HG03159 (cell line): ENCODE results near the gene SH3BP2.

Source experiments
- ATAC-seq: cut with Tn5 transposase; IDR thresholded peaks from one replicate; pipeline ENCODE4 v1.9.1; 2021; ENCODE audit warnings: mild to moderate bottlenecking, moderate library complexity; ENCODE audit not compliant: unreplicated experiment

SH3BP2 gene

GRCh38 chr4:2869659-2870058, 76.8 kb downstream of the SH3BP2 start:
- ATAC-seq, result no peak

- no peak for ATAC-seq
These were observed 77.2 kb downstream of the SH3BP2 start for GRCh38 chr4:2870082-2870481.

GRCh38 chr4:2871466-2871865, 78.6 kb downstream of the SH3BP2 start:
- no peak for ATAC-seq

GRCh38 chr4:2871911-2872310, 79.0 kb downstream of the SH3BP2 start:
- ATAC-seq, result no peak

- ATAC-seq, result no peak
These were observed 80.4 kb downstream of the SH3BP2 start for GRCh38 chr4:2873329-2873728.

- ATAC-seq, result no peak
These were observed 82.0 kb downstream of the SH3BP2 start for GRCh38 chr4:2874861-2875260.

GRCh38 chr4:2875556-2875955, 82.7 kb downstream of the SH3BP2 start:
- ATAC-seq, result no peak

- no peak for ATAC-seq
These were observed 85.5 kb downstream of the SH3BP2 start for GRCh38 chr4:2878346-2878745.

- ATAC-seq, result no peak
These were observed 86.1 kb downstream of the SH3BP2 start for GRCh38 chr4:2879026-2879425.

GRCh38 chr4:2881431-2881830, 88.5 kb downstream of the SH3BP2 start:
- no peak for ATAC-seq

- ATAC-seq, result no peak
These were observed 89.5 kb downstream of the SH3BP2 start for GRCh38 chr4:2882341-2882740.

- ATAC-seq, result no peak
These were observed 93.3 kb downstream of the SH3BP2 start for GRCh38 chr4:2886161-2886560.

GRCh38 chr4:2886622-2887021, 93.7 kb downstream of the SH3BP2 start:
- no peak for ATAC-seq

GRCh38 chr4:2887343-2887742, 94.5 kb downstream of the SH3BP2 start:
- no peak for ATAC-seq

GRCh38 chr4:2888886-2889285, 96.0 kb downstream of the SH3BP2 start:
- no peak for ATAC-seq
